Lung (tissue), 12 donors: ENCODE measurements around the gene WDR46. TPM values are rescaled to one million over a fixed set of nuclear protein-coding genes. Genes with fewer than 3 reads are reported as not detected.

ENCODE experiments used
- ATAC-seq: fragments of 200-7000 bp; cut with Tn5 transposase; one replicate; pipeline ENCODE4 v1.9.1; 2020; ENCODE audit warnings: moderate number of reproducible peaks; ENCODE audit not compliant: insufficient read depth, low FRiP score
- DNase-seq, 3 donors: peaks; one replicate each; pipeline ENCODE4 v3.0.0-alpha.2; 2013 to 2017
- H3K27ac ChIP-seq, 2 donors: one replicate each; pipeline ENCODE4 v1.5.1; 2013; ENCODE audit warnings: mild to moderate bottlenecking in 2 of 2, moderate library complexity in 2 of 2, control low read depth in 1 of 2, inconsistent platforms in 1 of 2, low read depth in 1 of 2, low read length in 1 of 2
- H3K27me3 ChIP-seq, 3 donors: one replicate each; pipeline ENCODE4 v1.5.1; 2013; ENCODE audit warnings: low read length in 2 of 3; ENCODE audit not compliant: control insufficient read depth in 3 of 3, insufficient read depth in 3 of 3
- H3K36me3 ChIP-seq, 4 donors: one replicate each; pipeline ENCODE4 v1.5.1; 2013; ENCODE audit warnings: low read length in 4 of 4, mild to moderate bottlenecking in 1 of 4, moderate library complexity in 1 of 4; ENCODE audit not compliant: control insufficient read depth in 4 of 4, insufficient read depth in 4 of 4
- H3K4me1 ChIP-seq, 5 donors: one replicate each; pipeline ENCODE4 v1.5.1; 2013; ENCODE audit warnings: low read length in 5 of 5, mild to moderate bottlenecking in 2 of 5, moderate library complexity in 1 of 5; ENCODE audit not compliant: control insufficient read depth in 5 of 5, insufficient read depth in 5 of 5
- H3K4me3 ChIP-seq: one replicate; pipeline ENCODE4 v1.5.1; 2013; ENCODE audit warnings: mild to moderate bottlenecking, control low read depth, moderate library complexity
- H3K9ac ChIP-seq, 2 donors: one replicate each; pipeline ENCODE4 v1.5.1; 2013; ENCODE audit warnings: low read length in 2 of 2, control low read depth in 1 of 2; ENCODE audit not compliant: insufficient read depth in 1 of 2
- H3K9me3 ChIP-seq, 4 donors: one replicate each; pipeline ENCODE4 v1.5.1; 2013; ENCODE audit warnings: low read length in 3 of 4, mild to moderate bottlenecking in 1 of 4, moderate library complexity in 1 of 4; ENCODE audit not compliant: control insufficient read depth in 4 of 4, insufficient read depth in 3 of 4
- WGBS, 2 donors: extraction: QIAGEN DNeasy Blood & Tissue Kit; methylation state at CpG; one replicate each; pipeline ENCODE4 v1.1.7; 2013; 5-methylcytosine and 5-hydroxymethylcytosine counted together
- polyA plus RNA-seq, 2 donors: library from polyadenylated mRNA; stranded (reverse); fragments of 200-250 nt; gene quantifications; one replicate each; pipeline ENCODE4 v1.2.1, GENCODE V29; 2013
- total RNA-seq, 2 donors: library from RNA; depleted of rRNA in 1 of 2; stranded (reverse); fragments of >200 nt in 1 of 2; gene quantifications; one replicate each; pipeline ENCODE4 v1.2.1, GENCODE V29; 2014 to 2021
- TF ChIP-seq, protein P1 (sequence below): IDR thresholded peaks from 2 replicates; pipeline ENCODE4 v1.5.1; 2012; ENCODE audit warnings: mild to moderate bottlenecking; ENCODE audit errors: control extremely low read depth, extremely low read depth
- donor health status: control.
- donor health status: control.
- donor health status: Bipolar disorder and iron deficiency.
- donor health status: healthy.
- donor health status: DM: yes; HTN: yes; CAD: no.

The WDR46 gene
- total and polyA plus RNA-seq, 4 donors, result 26.3 to 48.0 (median 47.4) TPM

DNA sequence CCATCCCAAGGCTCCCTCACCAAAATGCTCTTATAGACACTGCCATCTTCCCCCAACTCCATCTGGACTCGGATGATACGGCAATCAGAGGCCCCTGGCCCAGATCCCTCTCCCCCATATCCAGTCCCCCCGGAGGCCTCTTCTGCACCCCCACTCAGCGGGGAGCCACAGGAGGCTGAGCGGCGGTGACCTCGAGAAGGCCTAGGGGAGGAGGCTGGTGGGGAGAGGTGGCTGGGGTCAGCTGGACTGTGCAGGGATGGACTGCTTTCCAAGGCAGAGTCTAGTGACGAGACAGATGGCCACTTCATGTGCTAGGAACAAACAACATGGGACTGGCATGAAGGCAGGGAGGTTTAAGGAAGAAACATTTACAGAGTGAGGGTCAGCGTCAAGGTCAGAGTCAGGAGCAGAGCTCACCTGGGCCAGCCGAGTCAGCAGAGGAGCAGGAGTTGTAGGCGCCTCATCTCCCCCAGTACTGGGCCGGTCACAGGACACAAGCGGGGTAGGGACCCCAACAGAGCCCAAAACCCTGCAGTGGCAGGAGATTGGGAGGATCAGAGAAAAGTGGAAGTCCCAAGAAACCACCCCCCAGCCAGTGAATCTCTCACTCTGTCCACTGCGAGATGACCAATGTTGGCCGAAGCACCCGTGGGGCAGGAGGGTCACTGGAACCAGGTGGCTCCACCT is 4.1 kb upstream of the WDR46 start:
- DNase-seq (no peak), ATAC-seq (no peak)
- WGBS, 2 donors, result 91 to 93% methylated on average over 16 of the region's 16 CpGs
- H3K27me3 ChIP-seq, result no peaks in the 10 kb centered on the region
- peaks cover 11 to 42% (median 24%) of the 10 kb centered on the region in 4 donors for H3K36me3 ChIP-seq
- H3K4me1 ChIP-seq, result peaks cover 0 to 21% (median 14%) of the 10 kb centered on the region in 5 donors
- no peak overlapping the region for H3K4me3 ChIP-seq
- H3K9ac ChIP-seq, result no peak overlapping the region
- H3K27ac ChIP-seq, result no peak overlapping the region
- no peaks in the 10 kb centered on the region for H3K9me3 ChIP-seq
- TF ChIP-seq, protein P1, sequence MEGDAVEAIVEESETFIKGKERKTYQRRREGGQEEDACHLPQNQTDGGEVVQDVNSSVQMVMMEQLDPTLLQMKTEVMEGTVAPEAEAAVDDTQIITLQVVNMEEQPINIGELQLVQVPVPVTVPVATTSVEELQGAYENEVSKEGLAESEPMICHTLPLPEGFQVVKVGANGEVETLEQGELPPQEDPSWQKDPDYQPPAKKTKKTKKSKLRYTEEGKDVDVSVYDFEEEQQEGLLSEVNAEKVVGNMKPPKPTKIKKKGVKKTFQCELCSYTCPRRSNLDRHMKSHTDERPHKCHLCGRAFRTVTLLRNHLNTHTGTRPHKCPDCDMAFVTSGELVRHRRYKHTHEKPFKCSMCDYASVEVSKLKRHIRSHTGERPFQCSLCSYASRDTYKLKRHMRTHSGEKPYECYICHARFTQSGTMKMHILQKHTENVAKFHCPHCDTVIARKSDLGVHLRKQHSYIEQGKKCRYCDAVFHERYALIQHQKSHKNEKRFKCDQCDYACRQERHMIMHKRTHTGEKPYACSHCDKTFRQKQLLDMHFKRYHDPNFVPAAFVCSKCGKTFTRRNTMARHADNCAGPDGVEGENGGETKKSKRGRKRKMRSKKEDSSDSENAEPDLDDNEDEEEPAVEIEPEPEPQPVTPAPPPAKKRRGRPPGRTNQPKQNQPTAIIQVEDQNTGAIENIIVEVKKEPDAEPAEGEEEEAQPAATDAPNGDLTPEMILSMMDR, result no peak

DNA sequence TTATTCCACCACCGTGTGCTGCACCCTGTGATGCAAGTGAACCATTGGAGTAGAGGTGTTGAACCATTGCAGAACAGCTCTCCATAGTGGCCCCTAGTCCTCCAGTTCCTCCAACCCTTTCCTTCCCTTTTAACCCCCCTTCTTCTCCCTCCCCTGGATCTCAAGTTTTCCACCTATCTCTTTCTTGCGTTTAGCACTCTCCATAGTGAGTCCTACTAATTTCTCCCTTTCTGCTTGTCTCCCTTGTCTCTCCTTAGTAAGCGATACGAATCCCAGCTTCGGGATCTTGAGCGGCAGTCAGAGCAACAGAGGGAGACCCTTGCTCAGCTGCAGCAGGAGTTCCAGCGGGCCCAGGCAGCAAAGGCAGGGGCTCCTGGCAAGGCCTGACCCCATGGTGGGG is 1.4 kb upstream of the WDR46 start:
- WGBS, 2 donors, result 65 to 68% methylated on average over 7 of the region's 7 CpGs
- Histone ChIP-seq H3K9ac (no peak overlapping the region), H3K4me3 (peak overlapping the region; percentile 86), H3K27ac (peak overlapping the region in 1 of 2 donors; percentile 41), H3K27me3 (no peaks in the 10 kb centered on the region), H3K36me3 (peaks cover 15 to 45% (median 28%) of the 10 kb centered on the region in 4 donors), H3K4me1 (peaks cover 0 to 16% (median 15%) of the 10 kb centered on the region in 5 donors), H3K9me3 (no peaks in the 10 kb centered on the region)
- DNase-seq (no peak), ATAC-seq (no peak)
- TF ChIP-seq, protein P1, result no peak

DNA sequence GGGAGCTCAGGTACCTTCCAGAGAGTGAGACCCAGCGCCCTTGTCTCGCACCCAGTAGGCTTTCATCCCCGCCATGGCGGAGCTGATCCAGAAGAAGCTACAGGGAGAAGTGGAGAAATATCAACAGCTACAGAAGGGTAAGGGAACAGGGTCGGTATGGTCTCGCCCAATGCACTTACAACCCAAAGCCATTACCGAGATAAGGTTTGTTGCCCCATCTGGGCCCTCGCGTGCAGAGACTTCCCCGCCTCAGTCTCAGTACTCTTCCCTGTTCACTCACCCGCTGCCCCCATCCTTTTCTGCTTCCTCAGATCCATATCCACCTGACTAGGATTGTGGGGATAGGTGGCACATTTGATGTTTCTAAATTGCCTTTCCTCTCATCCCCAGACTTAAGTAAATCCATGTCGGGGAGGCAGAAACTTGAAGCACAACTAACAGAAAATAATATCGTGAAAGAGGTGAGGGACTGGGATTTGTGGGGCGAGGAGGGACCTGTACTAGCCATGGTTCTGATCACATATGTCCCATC is 811 bp upstream of the WDR46 start:
- WGBS, 2 donors, result 4 to 5% methylated on average over 14 of the region's 14 CpGs
- Histone ChIP-seq H3K9me3 (no peaks in the 10 kb centered on the region), H3K4me3 (peak overlapping the region; percentile 86), H3K4me1 (peaks cover 0 to 16% (median 15%) of the 10 kb centered on the region in 5 donors), H3K27me3 (no peaks in the 10 kb centered on the region), H3K36me3 (peaks cover 15 to 42% (median 27%) of the 10 kb centered on the region in 4 donors), H3K9ac (peak overlapping the region; percentile 53 to 85), H3K27ac (peak overlapping the region in 1 of 2 donors; percentile 57)
- ATAC-seq (no peak), DNase-seq (no peak)
- TF ChIP-seq, protein P1, result no peak
